HepG2 (cell line): ENCODE results near the gene DIPK1B.

Source experiments
- CBX1 ChIP-seq: IDR thresholded peaks from one replicate; pipeline ENCODE4 v1.6.1; 2016; ENCODE audit warnings: antibody characterized with exemption, low read depth
- EZH2 ChIP-seq: conservative IDR thresholded peaks from 2 replicates; pipeline ENCODE4 v1.6.1; 2012; ENCODE audit warnings: mild to moderate bottlenecking, low read depth, low read length, moderate library complexity
- FOXP1 ChIP-seq, 2 experiments: fragments of 450-650 bp in 1 of 2; IDR thresholded peaks; 2 replicates each; pipeline ENCODE4 v1.6.1; 2017 to 2018; ENCODE audit warnings: antibody characterized with exemption in 1 of 2
- MAX ChIP-seq: IDR thresholded peaks from 2 replicates; pipeline ENCODE4 v1.6.1; 2012; ENCODE audit warnings: inconsistent platforms
- MZF1 ChIP-seq: sonication (generic); formaldehyde crosslinking; IDR thresholded peaks from 2 replicates; pipeline ENCODE4 v1.8.1; 2023; ENCODE audit warnings: mild to moderate bottlenecking, missing genetic modification reagents, borderline replicate concordance
- PHF8 ChIP-seq: sonication (generic); formaldehyde crosslinking; IDR thresholded peaks from 2 replicates; pipeline ENCODE4 v1.5.0; 2020; ENCODE audit warnings: missing genetic modification reagents
- ZFX ChIP-seq: sonication (generic); formaldehyde crosslinking; IDR thresholded peaks from 2 replicates; pipeline ENCODE4 v1.4.0; 2020; ENCODE audit warnings: mild to moderate bottlenecking, low read depth, missing genetic modification reagents, moderate library complexity
- ZNF335 ChIP-seq: sonication (generic); formaldehyde crosslinking; IDR thresholded peaks from 2 replicates; pipeline ENCODE4 v1.4.0; 2020; ENCODE audit warnings: missing genetic modification reagents

- TF ChIP-seq MZF1 (no peak), ZFX (no peak), FOXP1 (IDR thresholded peaks at IDR 0.05) (no peak), FOXP1 (CRISPR knock-in tag; IDR thresholded peaks at IDR 0.05) (no peak), EZH2 (no peak), ZNF335 (CRISPR knock-in tag) (no peak), CBX1 (no peak), MAX (no peak), PHF8 (CRISPR knock-in tag) (no peak)
These were observed 46.6 kb downstream of the DIPK1B start for GRCh38 chr9:136759001-136759400.
